G401.6 (cell line): Measurements from ENCODE around the gene CEP170.
"Not testable (repeated sequence)": the region's sequence is repeated elsewhere in the genome, so short reads cannot be mapped to it uniquely, and the experiment has no call there.

Experiments
- FAIRE-seq: peaks from 2 replicates; lab custom pipeline; 2012; peaks lifted over from hg19 to GRCh38; lab: Jason Lieb, UNC

The CEP170 gene

GRCh38 chr1:243233908-243234307 lies 21.2 kb downstream of the CEP170 start:
- no peak for FAIRE-seq

- FAIRE-seq: no peak
These were observed 24.2 kb downstream of the CEP170 start for GRCh38 chr1:243230914-243231313.

- FAIRE-seq: no peak
These were observed 25.6 kb downstream of the CEP170 start for GRCh38 chr1:243229526-243229925.

- FAIRE-seq: no peak
These were observed 27.5 kb downstream of the CEP170 start for GRCh38 chr1:243227622-243228021.

GRCh38 chr1:243218059-243218458 lies 37.0 kb downstream of the CEP170 start:
- no peak for FAIRE-seq

GRCh38 chr1:243217349-243217748 lies 37.7 kb downstream of the CEP170 start:
- FAIRE-seq: no peak

- peak; percentile 37 for FAIRE-seq
These were observed 38.3 kb downstream of the CEP170 start for GRCh38 chr1:243216741-243217140.

- FAIRE-seq: not testable (repeated sequence)
These were observed 39.7 kb downstream of the CEP170 start for GRCh38 chr1:243215276-243215875.

- FAIRE-seq: no peak
These were observed 41.9 kb downstream of the CEP170 start for GRCh38 chr1:243213045-243213787.

GRCh38 chr1:243211984-243212383 lies 43.1 kb downstream of the CEP170 start:
- FAIRE-seq: not testable (repeated sequence)

GRCh38 chr1:243205026-243205501 lies 50.0 kb downstream of the CEP170 start:
- not testable (repeated sequence) for FAIRE-seq

GRCh38 chr1:243204336-243204735 lies 50.7 kb downstream of the CEP170 start:
- not testable (repeated sequence) for FAIRE-seq

GRCh38 chr1:243203196-243203595 lies 51.9 kb downstream of the CEP170 start:
- not testable (repeated sequence) for FAIRE-seq

- FAIRE-seq: not testable (repeated sequence)
These were observed 53.8 kb downstream of the CEP170 start for GRCh38 chr1:243201316-243201715.

- not testable (repeated sequence) for FAIRE-seq
These were observed 57.6 kb downstream of the CEP170 start for GRCh38 chr1:243197524-243197923.

GRCh38 chr1:243193330-243193729 lies 61.8 kb downstream of the CEP170 start:
- not testable (repeated sequence) for FAIRE-seq

- not testable (repeated sequence) for FAIRE-seq
These were observed 68.7 kb downstream of the CEP170 start for GRCh38 chr1:243186201-243186995.

GRCh38 chr1:243184787-243185186 lies 70.3 kb downstream of the CEP170 start:
- FAIRE-seq: not testable (repeated sequence)

GRCh38 chr1:243183661-243184060 lies 71.4 kb downstream of the CEP170 start:
- FAIRE-seq: not testable (repeated sequence)

- not testable (repeated sequence) for FAIRE-seq
These were observed 71.9 kb downstream of the CEP170 start for GRCh38 chr1:243183176-243183575.

GRCh38 chr1:243179720-243180119 lies 75.4 kb downstream of the CEP170 start:
- FAIRE-seq: no peak

- FAIRE-seq: not testable (repeated sequence)
These were observed 77.3 kb downstream of the CEP170 start for GRCh38 chr1:243177792-243178191.
